GM12878 (cell line): ENCODE data around the gene ZFR. TPM values are rescaled to one million over a fixed set of nuclear protein-coding genes. Genes with fewer than 3 reads are reported as not detected.

Experiments used
- BCL11A ChIP-seq: IDR thresholded peaks from 2 replicates; pipeline ENCODE4 v1.6.1; 2011; ENCODE audit warnings: low read depth, low read length
- CHD4 ChIP-seq: fragments of 200-600 bp; sonication (generic); IDR thresholded peaks from 2 replicates; pipeline ENCODE4 v1.6.1; 2016; ENCODE audit warnings: mild to moderate bottlenecking
- KDM1A ChIP-seq: fragments of 200-600 bp; sonication (generic); IDR thresholded peaks from 2 replicates; pipeline ENCODE4 v1.6.1; 2016; ENCODE audit warnings: borderline replicate concordance
- MYC ChIP-seq: IDR thresholded peaks from 2 replicates; pipeline ENCODE4 v1.6.1; 2011; ENCODE audit warnings: mild to moderate bottlenecking, low read length, moderate library complexity, inconsistent platforms; ENCODE audit not compliant: insufficient read depth, insufficient replicate concordance, insufficient read length, severe bottlenecking
- NR2C2 ChIP-seq: IDR thresholded peaks from 2 replicates; pipeline ENCODE4 v1.6.1; 2011; ENCODE audit warnings: borderline replicate concordance, low read depth; ENCODE audit not compliant: control insufficient read depth, insufficient read length
- RB1 ChIP-seq: fragments of 450-650 bp; formaldehyde crosslinking; IDR thresholded peaks from 2 replicates; pipeline ENCODE4 v1.6.1; 2017; ENCODE audit warnings: mild to moderate bottlenecking, borderline replicate concordance
- RCOR1 ChIP-seq: conservative IDR thresholded peaks from 2 replicates; pipeline ENCODE4 v1.6.1; 2012; ENCODE audit warnings: low read depth, low read length, improper control_type of control experiment
- SRF ChIP-seq, 2 experiments: IDR thresholded peaks; 2 replicates each; pipeline ENCODE4 v1.6.1; 2011; ENCODE audit warnings: low read depth in 2 of 2, low read length in 2 of 2, mild to moderate bottlenecking in 1 of 2, moderate library complexity in 1 of 2
- TBL1XR1 ChIP-seq: IDR thresholded peaks from 2 replicates; pipeline ENCODE4 v1.6.1; 2012; ENCODE audit warnings: low read depth, low read length, improper control_type of control experiment
- polyA plus RNA-seq, 11 experiments: library from polyadenylated mRNA; depleted of rRNA in 4 of 11; unstranded in 6 of 11; stranded (reverse) in 5 of 11; fragments of >200 nt; fragmentation: Nextera tagmentation in 4 of 11; fragmentation: Illumina TruSeq in 1 of 11; extraction: Ambion mirVana in 4 of 11; extraction: Trizol in 1 of 11; gene quantifications; 1 replicate in 1 of 11; 2 replicates in 10 of 11; pipeline versions ENCODE4 v1.2.1 to v1.2.3, GENCODE V29; 2011 to 2016; ENCODE audit warnings: inconsistent platforms in 2 of 11, missing spikeins in 2 of 11, low read depth in 1 of 11
- total RNA-seq, 4 experiments: library from RNA; depleted of rRNA in 3 of 4; stranded (reverse); fragments of >200 nt in 3 of 4; fragmentation: Illumina TruSeq in 1 of 4; extraction: Trizol in 1 of 4; gene quantifications; 2 replicates each; pipeline versions ENCODE4 v1.2.1 to v1.2.3, GENCODE V29; 2013 to 2021
- TF ChIP-seq, protein P1 (sequence below): fragments of 450-650 bp; formaldehyde crosslinking; IDR thresholded peaks from 2 replicates; pipeline ENCODE4 v1.5.0; 2022; ENCODE audit warnings: mild to moderate bottlenecking, missing genetic modification characterization
- TF ChIP-seq, protein P2 (sequence below): fragments of 450-650 bp; conservative IDR thresholded peaks from 2 replicates; pipeline ENCODE4 v1.6.1; 2017; ENCODE audit warnings: mild to moderate bottlenecking, moderate library complexity
- TF ChIP-seq, protein P3 (sequence below): fragments of 450-650 bp; IDR thresholded peaks from 2 replicates; pipeline ENCODE4 v1.6.1; 2016; ENCODE audit warnings: mild to moderate bottlenecking
- TF ChIP-seq, protein P4 (sequence below): fragments of 150-350 bp; IDR thresholded peaks from 2 replicates; pipeline ENCODE4 v1.6.1; 2014; ENCODE audit warnings: mild to moderate bottlenecking, low read depth, low read length
- TF ChIP-seq, protein P5 (sequence below): fragments of 450-650 bp; IDR thresholded peaks from 2 replicates; pipeline ENCODE4 v1.6.1; 2016; ENCODE audit warnings: mild to moderate bottlenecking
- TF ChIP-seq, protein P6 (sequence below), 3 experiments: IDR thresholded peaks in 2 of 3; conservative IDR thresholded peaks in 1 of 3; 2 replicates each; pipeline ENCODE4 v1.5.1; 2011; ENCODE audit warnings: low read depth in 3 of 3, low read length in 3 of 3, mild to moderate bottlenecking in 3 of 3, control low read depth in 2 of 3, moderate library complexity in 2 of 3, inconsistent platforms in 1 of 3, mixed read lengths in 1 of 3; ENCODE audit not compliant: control insufficient read depth in 2 of 3, insufficient read depth in 1 of 3; ENCODE audit errors: extremely low read depth in 1 of 3

Gene ZFR
- total and polyA plus RNA-seq, 10 of the 15 experiments (the other 5 are each of a cell fraction or from before 2014, with no cell fraction given) = 33.7 to 90.6 (median 72.9) TPM

DNA sequence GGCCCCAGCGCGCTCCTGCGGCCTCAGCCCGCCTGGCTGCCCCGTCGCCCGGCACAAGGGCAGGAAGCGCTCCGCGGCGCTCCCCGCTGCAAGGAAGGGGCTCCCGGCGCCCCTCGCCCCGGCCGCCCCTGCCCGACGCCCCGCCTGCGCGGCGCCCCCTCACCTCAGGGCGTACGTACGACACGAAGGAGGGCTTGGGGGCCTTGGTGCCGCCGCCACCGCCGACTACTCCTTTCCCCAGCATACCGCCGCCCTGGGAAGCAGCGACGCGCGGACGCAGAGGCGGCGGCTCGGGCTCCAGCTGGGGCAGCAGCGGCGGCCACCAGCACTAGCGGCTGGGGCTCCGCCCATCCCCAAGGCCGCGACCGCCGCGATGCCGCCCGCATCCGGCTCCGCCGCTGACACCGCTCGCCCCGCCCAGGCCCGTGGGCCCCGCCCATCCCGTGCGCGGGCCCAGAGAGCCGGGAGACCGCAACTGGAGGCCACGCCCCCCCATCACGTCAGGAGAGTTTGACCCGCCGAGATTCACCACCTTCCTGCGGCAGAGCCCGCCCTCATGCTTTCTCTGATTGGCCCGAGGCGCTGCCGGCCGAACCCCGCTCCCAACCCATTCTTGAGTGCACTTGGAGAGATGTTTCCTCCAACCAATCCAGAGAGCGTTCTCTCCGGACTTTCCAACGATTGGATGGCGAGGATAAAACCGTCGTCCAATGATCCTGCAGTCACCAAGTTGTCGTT lies 131.8 kb downstream of the ZFR start, which contains the start of gene MTMR12 (continued):
- TF ChIP-seq, protein P1, sequence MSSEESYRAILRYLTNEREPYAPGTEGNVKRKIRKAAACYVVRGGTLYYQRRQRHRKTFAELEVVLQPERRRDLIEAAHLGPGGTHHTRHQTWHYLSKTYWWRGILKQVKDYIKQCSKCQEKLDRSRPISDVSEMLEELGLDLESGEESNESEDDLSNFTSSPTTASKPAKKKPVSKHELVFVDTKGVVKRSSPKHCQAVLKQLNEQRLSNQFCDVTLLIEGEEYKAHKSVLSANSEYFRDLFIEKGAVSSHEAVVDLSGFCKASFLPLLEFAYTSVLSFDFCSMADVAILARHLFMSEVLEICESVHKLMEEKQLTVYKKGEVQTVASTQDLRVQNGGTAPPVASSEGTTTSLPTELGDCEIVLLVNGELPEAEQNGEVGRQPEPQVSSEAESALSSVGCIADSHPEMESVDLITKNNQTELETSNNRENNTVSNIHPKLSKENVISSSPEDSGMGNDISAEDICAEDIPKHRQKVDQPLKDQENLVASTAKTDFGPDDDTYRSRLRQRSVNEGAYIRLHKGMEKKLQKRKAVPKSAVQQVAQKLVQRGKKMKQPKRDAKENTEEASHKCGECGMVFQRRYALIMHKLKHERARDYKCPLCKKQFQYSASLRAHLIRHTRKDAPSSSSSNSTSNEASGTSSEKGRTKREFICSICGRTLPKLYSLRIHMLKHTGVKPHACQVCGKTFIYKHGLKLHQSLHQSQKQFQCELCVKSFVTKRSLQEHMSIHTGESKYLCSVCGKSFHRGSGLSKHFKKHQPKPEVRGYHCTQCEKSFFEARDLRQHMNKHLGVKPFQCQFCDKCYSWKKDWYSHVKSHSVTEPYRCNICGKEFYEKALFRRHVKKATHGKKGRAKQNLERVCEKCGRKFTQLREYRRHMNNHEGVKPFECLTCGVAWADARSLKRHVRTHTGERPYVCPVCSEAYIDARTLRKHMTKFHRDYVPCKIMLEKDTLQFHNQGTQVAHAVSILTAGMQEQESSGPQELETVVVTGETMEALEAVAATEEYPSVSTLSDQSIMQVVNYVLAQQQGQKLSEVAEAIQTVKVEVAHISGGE (CRISPR knock-in tag) = no peak
- TF ChIP-seq, protein P2, sequence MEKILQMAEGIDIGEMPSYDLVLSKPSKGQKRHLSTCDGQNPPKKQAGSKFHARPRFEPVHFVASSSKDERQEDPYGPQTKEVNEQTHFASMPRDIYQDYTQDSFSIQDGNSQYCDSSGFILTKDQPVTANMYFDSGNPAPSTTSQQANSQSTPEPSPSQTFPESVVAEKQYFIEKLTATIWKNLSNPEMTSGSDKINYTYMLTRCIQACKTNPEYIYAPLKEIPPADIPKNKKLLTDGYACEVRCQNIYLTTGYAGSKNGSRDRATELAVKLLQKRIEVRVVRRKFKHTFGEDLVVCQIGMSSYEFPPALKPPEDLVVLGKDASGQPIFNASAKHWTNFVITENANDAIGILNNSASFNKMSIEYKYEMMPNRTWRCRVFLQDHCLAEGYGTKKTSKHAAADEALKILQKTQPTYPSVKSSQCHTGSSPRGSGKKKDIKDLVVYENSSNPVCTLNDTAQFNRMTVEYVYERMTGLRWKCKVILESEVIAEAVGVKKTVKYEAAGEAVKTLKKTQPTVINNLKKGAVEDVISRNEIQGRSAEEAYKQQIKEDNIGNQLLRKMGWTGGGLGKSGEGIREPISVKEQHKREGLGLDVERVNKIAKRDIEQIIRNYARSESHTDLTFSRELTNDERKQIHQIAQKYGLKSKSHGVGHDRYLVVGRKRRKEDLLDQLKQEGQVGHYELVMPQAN = peak; percentile 88
- TF ChIP-seq RB1 = no peak; the same call in 1 of the 2 replicates
- TF ChIP-seq TBL1XR1 = no peak
- TF ChIP-seq, protein P3, sequence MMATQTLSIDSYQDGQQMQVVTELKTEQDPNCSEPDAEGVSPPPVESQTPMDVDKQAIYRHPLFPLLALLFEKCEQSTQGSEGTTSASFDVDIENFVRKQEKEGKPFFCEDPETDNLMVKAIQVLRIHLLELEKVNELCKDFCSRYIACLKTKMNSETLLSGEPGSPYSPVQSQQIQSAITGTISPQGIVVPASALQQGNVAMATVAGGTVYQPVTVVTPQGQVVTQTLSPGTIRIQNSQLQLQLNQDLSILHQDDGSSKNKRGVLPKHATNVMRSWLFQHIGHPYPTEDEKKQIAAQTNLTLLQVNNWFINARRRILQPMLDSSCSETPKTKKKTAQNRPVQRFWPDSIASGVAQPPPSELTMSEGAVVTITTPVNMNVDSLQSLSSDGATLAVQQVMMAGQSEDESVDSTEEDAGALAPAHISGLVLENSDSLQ = peak; percentile 99
- TF ChIP-seq, protein P4, sequence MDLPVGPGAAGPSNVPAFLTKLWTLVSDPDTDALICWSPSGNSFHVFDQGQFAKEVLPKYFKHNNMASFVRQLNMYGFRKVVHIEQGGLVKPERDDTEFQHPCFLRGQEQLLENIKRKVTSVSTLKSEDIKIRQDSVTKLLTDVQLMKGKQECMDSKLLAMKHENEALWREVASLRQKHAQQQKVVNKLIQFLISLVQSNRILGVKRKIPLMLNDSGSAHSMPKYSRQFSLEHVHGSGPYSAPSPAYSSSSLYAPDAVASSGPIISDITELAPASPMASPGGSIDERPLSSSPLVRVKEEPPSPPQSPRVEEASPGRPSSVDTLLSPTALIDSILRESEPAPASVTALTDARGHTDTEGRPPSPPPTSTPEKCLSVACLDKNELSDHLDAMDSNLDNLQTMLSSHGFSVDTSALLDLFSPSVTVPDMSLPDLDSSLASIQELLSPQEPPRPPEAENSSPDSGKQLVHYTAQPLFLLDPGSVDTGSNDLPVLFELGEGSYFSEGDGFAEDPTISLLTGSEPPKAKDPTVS = no peak
- TF ChIP-seq CHD4 = no peak
- no peak for TF ChIP-seq SRF (IDR thresholded peaks at IDR 0.05; ENCODE audit: low read depth in 2 of 2, low read length in 2 of 2)
- TF ChIP-seq RCOR1 = no peak
- TF ChIP-seq, protein P5, sequence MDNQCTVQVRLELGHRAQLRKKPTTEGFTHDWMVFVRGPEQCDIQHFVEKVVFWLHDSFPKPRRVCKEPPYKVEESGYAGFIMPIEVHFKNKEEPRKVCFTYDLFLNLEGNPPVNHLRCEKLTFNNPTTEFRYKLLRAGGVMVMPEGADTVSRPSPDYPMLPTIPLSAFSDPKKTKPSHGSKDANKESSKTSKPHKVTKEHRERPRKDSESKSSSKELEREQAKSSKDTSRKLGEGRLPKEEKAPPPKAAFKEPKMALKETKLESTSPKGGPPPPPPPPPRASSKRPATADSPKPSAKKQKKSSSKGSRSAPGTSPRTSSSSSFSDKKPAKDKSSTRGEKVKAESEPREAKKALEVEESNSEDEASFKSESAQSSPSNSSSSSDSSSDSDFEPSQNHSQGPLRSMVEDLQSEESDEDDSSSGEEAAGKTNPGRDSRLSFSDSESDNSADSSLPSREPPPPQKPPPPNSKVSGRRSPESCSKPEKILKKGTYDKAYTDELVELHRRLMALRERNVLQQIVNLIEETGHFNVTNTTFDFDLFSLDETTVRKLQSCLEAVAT = no peak
- TF ChIP-seq, protein P6, sequence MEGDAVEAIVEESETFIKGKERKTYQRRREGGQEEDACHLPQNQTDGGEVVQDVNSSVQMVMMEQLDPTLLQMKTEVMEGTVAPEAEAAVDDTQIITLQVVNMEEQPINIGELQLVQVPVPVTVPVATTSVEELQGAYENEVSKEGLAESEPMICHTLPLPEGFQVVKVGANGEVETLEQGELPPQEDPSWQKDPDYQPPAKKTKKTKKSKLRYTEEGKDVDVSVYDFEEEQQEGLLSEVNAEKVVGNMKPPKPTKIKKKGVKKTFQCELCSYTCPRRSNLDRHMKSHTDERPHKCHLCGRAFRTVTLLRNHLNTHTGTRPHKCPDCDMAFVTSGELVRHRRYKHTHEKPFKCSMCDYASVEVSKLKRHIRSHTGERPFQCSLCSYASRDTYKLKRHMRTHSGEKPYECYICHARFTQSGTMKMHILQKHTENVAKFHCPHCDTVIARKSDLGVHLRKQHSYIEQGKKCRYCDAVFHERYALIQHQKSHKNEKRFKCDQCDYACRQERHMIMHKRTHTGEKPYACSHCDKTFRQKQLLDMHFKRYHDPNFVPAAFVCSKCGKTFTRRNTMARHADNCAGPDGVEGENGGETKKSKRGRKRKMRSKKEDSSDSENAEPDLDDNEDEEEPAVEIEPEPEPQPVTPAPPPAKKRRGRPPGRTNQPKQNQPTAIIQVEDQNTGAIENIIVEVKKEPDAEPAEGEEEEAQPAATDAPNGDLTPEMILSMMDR (IDR thresholded peaks at IDR 0.05 in 2 of 3, conservative IDR thresholded peaks at IDR 0.05 in 1 of 3; ENCODE audit: control insufficient read depth in 2 of 3, extremely low read depth in 1 of 3, insufficient read depth in 1 of 3, low read depth in 3 of 3, low read length in 3 of 3) = no peak
- TF ChIP-seq BCL11A = no peak
- no peak for TF ChIP-seq KDM1A
- TF ChIP-seq NR2C2 = no peak
- TF ChIP-seq MYC = no peak
